Astrocyte (in vitro differentiated cells and primary cell): ENCODE data around the gene SLC38A6.

ENCODE experiments used
- CTCF ChIP-seq: IDR thresholded peaks from 2 replicates; pipeline ENCODE4 v1.5.1; 2011; ENCODE audit warnings: low read depth, mild to moderate bottlenecking, inconsistent platforms, low read length, moderate library complexity; ENCODE audit not compliant: insufficient read depth
- EZH2 ChIP-seq: IDR thresholded peaks from 2 replicates; pipeline ENCODE4 v1.6.1; 2012; ENCODE audit warnings: mild to moderate bottlenecking, low read length, inconsistent platforms; ENCODE audit not compliant: insufficient read depth

DNA sequence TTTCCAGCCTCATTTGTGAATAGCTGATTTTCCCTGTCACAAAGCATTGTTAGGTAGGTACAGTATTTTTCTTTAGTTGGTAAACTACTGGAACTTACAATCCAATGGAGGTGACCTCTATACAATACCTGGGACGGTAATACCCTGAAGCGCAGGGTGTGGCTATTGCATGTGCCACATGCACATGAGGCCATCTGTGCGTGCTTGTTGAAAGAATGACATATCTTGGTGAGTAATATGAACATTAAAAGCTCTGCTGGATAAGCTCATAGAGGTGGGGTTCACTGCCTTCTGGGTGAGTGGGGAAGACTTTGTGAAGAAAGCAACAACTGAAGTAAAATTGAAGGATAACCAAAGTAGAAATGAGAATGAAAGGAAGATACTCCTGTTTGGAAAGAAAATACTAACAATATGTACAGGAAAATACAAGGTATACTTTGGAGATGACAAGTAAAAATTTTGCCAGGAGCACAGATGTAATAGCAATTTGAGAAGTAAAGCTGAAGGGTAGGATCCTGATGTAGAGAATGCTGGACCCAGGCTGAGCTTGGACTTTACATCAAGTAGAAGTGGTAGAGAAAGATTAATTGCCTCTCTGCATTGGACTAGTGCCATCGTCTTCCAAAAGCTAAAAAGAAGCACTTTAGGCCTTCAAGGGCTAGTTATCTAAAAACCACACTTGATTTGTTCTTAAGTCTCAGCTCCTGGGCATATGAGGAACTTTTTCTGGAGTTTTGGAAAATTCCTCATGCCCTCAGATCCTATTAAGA lies 97.1 kb downstream of the SLC38A6 start:
- TF ChIP-seq CTCF (no peak), EZH2 (no peak)
